Medulla oblongata (tissue), 1 donor: ENCODE data around the gene INPP5E.
A peak's percentile ranks its signal among the peaks of the same experiment; 100 is the strongest.

ENCODE experiments used
- DNase-seq: peaks from one replicate; pipeline ENCODE4 v3.0.0-alpha.2; 2015; ENCODE audit errors: extremely low spot score

INPP5E gene

DNA sequence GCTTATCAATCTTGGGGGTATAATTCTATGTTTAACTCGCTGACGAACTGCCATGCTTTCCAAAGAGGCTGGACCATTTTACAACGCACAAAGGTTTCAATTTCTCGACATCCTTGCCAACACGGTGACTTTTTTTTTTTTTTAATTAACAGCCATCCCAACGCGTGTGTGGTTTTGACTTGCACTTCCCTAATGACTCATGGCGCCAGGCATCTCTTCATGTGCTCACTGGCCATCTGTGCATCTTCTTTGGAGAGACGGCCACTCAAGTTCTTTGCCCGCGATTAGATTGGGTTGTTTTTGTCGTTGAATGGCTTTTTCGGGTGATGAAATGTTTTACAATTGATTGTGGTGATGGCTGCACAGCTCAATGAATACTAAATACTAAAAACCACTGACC lies 53.6 kb downstream of the INPP5E start:
- no peak for DNase-seq

DNA sequence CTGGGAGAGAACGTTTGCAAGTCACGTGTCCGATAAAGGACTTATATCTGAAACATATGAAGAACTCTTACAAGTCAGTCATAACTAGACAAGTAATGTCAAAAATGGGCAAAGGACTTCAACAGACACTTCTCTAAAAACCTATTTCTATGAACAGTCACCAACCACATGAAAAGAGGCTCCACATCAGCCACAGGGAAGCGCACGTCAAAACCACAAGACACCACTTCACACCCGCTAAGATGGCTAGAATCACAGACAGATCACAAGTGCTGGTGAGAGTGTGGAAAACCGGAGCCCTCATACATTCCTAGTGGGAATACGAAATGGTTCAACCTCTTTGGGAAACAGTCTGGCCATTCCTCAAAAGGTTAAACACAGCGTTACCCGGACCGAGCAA lies 54.6 kb downstream of the INPP5E start:
- no peak for DNase-seq

DNA sequence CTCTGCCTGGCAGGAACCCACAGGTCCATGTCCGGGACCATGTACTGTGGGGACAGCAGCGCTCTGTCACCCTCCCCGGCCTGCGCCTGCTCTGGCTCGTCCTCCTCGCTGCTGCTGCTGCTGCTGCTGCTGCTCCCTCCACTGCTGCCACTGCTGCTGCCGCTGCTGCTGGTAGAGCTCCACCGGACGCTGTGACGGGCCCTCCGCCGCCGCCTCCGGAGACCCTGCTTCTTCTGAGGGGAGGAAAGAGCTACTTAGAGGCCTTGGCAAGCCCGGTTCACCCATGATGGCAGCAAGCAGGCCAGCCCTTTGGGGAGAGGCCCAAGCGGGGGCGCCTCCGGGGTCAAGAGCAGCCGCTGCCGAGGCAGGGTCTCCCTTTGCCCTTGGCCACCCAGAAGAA lies 56.2 kb downstream of the INPP5E start:
- no peak for DNase-seq

DNA sequence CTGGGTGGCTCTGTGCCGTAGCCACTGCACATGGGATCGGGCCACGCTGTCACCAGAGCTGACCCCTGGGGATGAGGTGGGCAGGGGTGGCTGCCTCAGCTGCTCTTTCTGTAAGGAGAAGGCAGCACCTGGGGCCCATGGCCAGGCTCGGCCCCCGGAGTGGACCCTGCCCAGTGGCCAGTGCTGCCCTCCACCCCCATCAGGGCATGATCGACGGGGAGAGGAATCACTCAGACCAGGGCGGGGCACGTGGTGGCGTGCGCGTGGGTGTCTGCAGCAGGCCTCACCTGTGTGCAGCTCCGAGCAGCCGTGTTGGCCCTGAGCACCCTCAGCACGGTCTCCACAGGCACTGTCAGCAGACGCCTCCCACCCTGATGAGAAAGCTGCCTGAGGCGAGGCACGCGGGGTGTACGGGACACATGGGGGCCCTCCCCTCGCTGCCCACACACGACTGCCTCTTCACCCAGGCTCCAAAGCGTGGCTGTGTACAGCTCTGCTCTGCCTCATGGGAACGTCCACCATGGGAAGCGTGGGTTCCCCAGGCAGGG lies 57.6 kb downstream of the INPP5E start:
- DNase-seq, result no peak

DNA sequence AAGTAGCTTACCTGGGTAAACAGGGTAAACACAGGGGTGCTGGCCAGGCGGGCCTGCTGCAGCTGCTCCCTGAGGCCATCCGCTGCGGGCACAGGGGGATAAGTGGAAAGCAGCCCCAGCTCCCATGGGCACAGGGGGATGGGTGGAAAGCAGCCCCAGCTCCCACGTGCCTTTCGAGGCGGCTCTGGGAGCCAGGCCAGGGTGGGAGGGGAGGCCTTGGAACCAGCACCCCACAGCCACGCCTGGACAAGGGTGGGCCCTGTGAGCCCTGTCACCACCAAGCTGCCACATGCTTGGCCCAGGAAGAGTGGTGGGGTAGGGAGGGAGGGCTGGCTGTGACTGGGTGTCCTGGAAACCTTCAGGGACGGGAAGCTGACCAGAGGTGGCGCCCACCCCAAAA lies 58.3 kb downstream of the INPP5E start:
- DNase-seq, result peak; percentile 51

DNA sequence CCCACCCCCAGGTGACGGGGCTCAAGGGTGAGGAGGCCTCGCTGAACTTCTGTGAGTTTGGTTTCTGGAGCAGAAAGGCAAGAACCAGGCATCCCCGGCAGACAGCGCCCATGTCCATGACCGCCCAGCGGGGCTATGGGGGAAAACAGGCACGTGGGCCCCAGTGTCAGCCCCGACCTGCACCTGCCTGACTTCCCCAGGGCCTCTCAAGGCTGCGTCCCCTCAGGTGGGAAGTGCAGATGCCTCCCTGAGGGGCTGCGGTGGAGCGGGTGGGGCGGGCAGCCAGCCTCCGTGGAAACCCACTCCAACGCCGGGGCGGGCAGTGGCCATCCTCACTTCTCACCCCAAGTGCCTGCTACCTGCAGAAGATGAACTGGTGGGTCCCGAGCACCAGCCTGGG lies 59.3 kb downstream of the INPP5E start:
- no peak for DNase-seq

DNA sequence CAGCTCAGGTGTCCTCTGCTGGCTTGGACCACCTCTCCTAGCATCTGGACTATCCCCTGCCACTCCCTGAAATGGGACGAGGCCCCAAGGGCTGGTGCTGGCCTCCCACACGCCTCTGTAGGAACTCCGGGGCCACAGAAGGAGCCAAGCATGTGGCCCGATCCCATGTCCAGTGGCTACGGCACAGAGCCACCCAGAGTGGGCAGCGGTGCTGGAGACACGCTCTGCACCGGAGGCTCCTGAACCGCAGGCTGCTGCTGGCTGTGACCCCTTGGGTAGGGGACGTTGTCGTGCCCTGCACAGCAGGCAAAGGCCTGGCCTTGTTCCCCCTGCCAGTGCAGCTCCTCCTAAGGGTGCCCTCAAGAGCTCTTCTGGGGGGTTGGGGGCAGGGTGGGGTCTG lies 59.8 kb downstream of the INPP5E start:
- no peak for DNase-seq

DNA sequence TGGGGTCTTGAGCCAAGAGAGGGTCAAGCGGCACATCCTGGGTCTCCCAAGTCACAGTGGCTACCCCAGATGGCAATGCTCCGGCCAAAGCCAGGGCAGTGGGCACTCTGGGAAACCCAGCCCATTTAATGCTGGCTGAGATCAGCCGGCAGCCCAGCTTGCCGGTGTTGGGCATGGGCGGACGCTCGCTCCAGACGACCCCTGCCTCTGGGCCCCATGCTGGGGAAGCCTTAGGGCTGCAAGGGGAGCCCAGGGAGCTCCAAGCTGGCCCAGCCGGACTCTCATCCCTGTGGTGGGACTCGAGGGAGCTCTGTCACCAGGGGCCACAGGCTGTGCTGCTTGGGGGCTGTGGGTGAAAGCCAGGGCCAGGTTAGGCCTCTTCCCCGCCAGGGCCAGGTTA lies 60.2 kb downstream of the INPP5E start:
- no peak for DNase-seq

DNA sequence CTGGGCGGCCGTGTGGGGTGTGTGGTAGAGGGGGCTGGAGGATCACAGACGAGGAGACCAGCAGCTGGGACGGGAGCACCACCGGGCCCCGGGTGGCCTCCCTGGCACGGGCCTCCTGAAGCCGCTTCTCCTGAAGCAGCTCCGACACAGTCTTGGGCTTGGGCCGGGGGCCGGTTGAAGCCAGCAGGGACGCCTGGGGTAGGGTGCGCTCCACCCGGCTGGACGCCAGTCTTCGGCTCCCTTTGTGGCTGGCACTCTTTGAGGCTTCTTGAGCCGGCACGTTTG lies 60.7 kb downstream of the INPP5E start:
- no peak for DNase-seq
